ENCODE data around the gene ASB10.

Gene ASB10

DNA sequence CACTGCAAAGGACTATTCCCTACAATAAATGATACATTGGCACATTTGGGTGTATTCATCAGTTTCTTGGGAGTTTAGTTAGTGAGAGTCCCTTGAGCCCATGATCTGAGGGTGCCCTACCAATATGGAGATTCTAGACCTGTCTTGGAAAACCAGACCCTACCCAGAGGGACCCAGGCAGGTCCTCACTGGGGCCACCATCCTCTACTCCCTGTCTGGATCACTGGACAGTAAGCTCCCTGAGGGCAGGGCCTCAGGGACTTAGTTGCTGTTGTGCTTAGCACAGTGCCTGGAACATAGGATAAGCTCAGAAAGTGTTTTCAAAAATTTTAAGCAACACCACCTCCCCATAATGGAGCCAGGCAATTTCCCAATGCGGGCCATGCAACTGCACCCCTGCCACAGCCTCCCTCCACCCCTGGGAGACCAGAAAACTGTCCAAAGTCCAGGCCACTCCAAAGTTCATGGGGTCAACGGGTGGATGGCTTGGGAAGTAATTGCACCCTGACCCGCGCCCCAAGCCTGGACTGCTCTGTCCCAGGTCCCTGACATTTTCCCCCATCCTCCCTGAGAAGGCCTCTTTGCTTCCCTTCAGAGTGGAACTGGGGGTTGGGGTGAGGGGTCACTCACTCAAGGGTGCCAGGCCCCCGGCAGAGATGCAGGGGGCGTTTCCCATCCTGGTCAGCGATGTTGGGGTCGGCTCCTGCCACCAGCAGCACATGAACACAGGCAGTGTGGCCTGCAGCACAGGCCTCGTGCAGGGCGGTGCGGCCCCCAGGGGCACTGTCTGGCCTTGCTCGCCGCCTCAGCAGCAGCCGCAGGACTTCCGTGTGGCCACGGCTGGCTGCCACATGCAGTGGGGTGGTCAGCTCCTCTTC lies 1.0 kb downstream of the ASB10 start:
- no peak for DNase-seq

DNA sequence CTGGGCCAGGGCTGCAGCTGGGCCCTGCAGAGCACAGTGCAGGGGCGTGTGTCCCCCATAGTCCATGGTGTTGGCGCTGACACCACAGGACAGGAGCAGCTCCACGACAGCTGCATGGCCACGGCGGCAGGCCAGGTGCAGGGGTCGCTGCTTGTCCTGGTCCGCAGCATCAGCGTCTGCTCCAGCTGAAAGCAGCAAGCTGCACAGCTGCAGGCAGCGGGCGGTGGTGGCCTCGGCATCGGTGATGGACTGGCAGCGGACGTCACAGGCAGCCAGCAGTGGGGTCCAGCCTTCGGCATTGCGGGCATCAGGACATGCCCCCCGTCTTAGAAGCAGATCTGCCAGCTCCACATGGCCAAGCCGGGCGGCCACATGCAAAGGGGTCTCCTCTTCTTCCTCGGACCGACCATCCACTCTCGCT lies 6.0 kb downstream of the ASB10 start:
- DNase-seq, result no peak

DNA sequence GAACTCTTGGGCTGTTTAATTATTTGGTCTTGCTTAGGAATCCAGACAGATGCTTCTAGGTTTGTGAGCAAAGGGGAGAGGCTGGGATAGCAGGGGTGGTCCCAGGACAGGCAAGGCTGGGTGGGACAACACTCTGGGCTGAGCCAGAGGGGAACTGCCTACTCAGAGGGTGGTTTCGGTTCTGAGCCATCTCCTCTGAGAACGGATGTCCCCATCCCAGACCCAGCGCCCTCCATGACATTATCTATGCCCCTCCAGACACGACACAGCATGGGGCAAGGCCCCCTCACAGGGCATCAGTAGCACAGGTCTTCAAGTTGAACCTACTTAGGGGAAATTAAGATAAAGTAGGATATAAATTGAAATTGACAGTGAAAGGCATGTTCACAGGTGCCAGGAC lies 7.1 kb downstream of the ASB10 start:
- no peak for DNase-seq

DNA sequence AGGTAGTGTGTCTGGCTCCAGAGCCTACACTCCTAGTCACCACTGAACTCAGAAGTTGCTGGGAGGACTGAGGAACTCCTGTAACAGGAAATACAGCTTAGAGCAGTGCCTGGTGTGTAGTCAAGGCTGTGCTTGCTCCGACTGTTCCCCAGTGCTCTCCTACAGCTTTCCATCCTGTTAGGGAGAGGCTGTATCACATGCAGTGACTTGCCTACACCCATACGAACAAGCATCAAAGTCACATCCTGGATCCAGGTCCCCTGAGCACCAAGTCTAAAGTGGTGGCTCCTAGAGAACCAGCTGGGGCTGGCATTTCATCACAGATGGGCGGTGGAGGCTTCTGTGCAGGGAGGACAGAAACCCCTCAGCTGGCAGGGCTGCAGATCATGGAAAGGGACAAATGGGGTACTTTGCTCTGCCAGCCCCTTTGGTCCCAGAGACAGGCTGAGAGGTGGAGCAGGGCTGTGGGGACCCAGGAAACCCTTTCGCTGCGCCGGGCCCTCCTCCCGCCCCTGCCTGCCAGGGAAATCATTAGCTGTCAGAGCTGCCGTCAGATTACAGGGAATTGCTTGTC lies 7.7 kb downstream of the ASB10 start:
- no peak for DNase-seq

DNA sequence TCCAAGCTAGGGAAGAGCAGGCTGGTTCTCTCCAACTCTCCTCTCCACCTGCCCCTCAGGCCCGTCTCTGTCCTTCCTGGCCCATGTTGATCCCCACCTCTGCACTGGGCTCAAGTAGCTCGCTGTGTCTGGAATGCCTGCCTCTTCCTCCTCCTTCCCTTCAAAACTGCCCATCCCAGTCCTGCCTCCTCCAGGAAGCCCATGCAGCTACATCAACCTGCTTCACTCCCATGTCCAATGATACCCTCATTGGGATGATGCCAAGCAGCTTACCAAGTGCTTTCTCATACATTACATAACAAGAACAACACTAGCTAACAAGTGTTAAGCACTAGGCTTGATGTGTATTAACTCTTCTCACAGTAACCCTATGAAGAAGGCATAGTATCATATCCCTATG lies 8.2 kb downstream of the ASB10 start:
- DNase-seq, result no peak

DNA sequence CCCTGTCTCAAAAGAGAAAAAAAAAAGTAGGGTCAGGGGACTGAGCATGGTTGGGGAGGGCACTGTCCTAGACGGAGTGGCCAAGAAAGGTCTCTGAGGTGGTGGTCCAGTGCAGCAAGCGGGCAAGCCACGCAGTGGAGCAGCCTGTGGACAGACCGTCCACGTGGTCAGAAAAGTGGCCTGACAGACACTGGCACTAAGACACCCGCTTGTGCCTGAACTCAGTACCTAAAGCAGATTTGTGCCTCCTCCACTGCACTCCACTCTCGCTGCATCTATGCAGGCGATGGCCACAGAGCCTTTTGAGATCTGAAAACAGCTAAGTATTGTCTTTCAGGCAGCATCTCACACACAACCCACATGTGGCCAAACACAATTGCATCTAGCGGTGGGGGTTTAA lies 8.8 kb downstream of the ASB10 start:
- no peak for DNase-seq

DNA sequence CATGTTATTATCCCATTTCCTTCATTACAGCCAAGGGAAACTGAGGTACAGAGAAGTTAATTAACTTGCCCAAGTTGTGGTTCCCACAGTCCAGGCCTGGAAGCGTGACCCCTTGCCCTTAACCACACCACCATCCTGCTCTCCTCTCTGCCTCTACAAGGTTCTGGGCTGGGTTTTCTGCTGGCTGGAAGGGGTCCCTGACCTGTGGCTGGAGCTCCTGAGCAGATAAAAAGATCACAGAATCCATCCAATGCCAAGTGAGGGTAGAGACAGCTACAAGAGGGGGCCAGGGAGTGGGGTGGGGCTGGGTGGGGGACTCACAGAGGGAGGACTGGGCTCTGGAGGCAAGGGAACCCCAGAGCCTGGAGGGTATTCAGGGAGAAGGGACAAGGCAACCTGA lies 9.7 kb downstream of the ASB10 start:
- no peak for DNase-seq

DNA sequence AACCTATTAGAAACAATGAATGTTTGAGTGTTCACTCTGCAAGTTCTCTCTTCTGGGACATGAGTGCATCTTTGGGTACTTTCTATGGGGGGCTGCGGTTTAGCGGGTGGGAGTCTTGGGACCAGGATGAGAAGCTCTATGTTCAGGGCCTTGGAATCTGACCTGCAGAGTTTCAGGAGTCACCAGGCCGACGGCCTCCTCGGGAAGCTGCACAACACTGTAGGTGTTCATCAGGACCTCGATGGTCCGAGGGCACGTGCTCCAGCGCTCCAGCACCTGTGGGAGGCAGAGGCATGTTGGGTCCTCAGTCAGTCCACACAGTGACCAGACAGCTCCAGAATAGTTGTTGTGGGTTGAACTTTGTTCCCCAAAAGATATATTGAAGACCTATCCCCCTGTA lies 10.6 kb downstream of the ASB10 start:
- DNase-seq, result no peak

DNA sequence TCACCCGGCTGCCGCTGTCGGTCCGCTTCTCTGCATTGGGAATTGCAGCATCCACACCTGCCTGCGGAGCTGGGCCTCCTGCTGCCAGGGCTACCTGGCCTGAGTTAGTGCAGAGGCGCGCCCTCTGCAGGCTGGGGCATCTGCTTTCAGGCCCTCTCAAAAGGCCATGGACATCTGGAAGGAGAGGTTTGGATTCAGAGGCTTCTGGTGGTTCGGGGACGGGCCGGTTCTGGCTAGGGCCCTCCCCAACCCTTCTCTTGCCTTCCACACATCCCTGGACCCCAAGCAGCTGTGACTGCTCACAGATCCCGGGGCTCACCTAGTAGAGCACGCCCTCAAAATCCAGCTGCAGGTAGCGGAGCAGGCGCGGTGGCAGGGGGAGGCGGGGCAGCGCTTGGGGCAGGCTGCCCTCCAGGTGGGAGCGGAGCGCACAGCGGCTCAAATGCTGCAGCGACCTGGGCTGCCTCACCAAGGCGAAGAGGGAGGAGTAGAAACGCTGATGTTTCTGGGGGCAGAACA lies 11.2 kb downstream of the ASB10 start:
- DNase-seq, result peak in 1 of 2 experiments; percentile 18

DNA sequence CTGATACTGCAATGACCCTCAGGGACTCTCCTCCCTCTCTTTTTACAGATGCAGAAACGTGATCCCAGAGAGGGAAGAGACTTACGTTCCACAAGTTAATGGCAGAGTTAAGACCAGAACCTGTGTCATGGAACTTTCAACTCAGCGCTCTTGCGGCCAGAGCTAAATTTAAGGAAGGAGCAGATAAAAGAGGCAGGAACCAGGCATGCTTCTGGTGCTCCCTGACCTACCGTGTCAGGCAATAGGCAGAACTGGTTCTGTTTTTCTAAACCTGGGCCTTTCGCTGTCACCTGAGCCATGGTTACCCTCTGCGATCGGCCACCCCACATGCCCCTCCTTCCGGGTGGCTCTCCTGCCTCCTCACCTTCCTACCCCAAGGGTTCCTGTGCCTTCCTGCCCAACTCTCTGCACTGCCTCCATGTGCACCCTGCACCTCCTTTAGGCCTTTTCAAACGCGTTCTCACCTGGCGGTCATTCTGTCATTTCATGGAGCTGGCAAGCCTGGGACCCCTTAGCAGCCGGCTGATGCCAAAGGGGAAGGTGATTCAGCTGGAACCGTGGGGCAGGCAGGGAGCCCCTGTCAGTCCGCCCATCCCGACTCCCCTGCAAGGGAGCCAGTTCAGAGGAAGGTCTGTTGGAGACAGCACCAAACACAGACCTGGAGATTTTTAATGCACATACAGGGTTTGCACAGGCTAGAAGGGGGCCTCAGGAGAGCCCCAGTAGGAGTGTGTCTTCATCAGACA lies 11.8 kb downstream of the ASB10 start:
- DNase-seq, result no peak

DNA sequence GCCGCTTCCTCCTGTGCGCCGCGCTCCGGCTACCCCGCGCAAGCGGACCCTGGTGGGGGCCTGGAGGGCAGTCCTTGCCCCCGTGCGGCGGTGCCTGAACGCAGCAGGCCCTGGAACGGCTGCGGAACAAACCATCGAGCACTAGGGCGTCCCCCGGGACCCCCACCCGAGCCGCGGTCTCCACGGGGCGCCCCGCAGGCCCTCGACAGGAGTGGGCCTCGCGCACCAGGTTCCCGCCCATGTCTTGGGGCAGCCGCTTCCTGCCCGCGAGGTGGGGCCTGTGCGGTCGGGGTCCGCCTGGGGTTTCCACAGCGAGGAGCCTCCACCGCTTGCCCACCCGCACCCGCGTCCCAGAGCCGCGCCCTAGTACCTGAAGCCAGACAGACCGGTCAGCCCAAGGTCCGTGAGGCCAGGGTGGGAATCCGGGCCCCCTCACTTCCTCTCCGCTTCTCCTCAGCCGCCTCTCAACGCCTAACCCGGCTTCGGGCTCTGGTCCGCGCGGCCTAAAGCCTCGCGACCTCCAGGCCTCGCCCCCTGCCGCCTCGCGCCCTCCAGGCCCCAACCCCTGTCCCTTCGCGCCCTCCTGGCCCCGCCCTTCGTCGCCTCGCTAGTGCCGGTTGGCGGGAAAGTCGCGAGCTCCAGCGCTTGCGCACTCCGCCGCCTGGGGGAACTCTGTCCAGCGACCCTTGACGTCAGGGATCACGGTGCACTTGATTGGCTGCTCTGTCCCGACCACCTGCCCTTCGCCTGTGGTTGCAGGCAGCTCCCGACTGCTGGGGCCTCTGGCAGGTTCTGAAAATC lies 12.6 kb downstream of the ASB10 start:
- peak; percentile 75 to 90 for DNase-seq

DNA sequence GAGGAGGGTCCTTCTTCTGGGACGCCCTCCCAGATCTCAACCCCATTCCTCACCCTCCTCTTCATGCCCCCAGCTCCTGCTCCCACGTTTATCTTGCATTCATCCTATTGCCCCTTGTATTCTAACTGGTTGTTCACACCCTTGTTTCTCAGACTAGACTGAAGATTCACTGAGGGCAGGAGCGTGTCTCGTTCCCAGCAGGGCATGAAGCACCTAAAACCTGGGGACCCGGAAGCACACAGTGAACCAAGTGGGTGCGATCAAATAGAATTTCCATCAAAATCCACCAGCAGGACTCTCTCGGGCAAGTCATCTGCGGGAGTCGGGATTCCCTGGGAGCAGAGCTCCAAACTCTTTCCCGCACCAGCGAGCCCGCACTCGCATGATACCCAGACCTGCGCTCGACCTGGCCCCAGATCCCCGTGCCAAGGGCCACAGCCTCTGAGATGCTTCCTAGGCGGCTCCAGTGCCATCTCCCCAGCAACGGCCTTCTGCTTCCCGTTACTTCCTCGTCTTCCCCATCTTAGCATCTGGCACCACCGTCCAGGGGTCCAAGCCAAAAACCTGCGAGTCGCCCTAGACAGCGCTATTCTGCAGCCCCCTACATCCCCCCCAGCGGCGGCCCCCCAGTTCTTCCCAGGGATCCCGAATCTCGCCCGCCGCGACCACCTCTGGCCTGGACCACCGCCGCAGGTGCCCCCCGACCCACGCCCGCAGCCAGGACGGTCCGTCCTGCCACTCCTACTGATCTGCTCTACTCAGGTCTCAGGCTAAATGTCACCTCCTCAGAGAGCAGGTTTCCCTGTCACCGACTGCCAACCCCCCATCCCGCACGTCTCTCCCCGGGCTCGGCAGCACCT lies 13.4 kb downstream of the ASB10 start:
- no peak for DNase-seq

DNA sequence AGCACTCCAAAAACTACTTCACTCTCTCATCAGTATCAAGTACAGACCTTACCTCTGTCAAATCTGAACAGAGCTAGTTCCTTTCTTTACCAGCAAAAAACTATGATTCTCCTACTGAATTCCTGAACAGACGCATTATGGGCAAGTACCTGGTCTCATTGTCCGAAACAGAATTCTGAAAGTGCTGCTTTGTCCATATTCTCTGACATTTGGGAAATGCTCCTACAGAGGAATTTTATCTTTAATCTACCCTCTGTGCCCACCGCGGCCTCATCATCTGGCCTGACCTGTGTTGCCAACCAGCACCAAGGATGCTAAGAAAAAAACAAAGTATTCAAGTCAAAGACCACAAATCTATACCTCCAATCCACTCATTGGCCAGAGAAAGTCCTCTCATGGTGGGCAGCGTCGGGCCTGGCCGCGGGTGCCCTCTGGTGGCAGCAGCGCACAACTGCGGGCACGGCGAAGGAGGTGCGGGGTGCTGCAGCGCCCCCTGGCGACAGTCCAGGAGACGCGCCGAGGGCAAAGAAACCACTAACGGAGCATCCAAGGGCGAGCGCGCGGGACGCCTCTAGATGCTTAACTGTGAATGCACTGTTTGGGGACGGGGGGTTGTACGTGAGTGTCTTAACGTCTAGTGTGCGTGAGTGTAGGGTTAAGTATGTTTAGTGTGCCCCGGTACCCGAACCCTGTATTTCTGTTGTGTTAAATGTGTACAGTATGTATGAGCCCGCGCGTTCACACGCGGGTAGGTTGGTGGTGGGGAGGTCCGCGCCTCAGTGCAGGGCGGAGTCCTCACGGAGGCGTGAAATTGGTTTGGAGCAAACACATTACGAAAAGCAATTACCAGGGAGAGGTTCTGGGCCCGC lies 14.5 kb downstream of the ASB10 start:
- DNase-seq, result peak; percentile 61 to 85

DNA sequence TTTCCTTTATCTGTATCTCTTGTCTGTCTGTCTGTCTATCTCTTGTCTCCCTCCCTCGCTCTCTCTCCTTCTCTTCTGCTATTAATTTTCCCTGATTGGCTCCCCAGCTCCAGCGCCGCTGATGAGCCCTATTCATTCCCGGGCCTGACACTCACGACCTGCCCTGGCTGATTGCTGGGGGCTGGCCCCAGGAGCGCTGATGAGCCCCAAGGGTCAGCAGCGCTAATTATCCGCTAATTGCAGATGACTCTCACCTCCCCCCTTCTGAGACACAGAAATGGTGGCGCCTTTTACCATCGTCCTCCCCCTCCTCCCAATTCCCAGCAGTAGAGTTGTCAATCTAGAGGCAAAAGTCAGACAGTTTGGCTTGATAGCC lies 18.3 kb downstream of the ASB10 start:
- DNase-seq, result no peak

DNA sequence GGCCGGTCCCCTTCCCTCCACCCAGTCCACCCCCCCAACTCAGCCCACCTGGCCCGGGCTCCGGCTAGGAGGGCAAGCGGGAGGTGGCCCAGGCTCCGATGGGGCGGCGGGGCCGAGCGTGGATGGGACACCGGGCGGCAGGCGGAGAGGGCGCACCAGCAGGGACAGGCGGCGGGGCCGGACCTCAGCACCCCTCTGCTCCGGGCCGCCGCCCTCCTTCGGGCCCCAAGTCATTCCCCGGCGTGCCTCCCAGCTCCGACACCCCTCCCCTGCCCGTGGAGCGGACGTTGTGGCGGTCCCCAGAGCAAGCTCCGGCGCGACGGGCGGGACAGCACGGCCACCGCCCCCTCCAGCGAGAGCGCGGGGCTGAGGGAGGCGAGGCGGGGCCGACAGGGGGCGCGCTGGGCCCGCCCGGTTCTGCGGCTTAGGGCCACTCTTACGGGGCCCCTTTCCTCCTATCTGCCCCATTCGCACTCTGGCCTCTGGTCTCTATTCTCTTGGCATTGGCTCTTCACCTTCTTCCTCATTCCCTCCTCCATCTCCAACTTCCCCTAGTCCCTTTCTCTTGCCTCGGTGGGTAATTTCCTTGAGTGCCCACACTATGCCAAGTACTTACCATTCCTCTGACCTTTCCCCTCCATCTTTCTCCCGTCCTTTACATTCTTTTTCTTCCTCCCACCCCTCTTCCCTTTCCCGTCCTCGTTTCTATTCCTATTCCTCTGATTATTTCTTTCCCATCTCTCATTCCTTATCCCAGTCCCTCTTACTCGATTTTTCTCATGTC lies 18.9 kb downstream of the ASB10 start:
- peak in 1 of 2 experiments; percentile 60 for DNase-seq

DNA sequence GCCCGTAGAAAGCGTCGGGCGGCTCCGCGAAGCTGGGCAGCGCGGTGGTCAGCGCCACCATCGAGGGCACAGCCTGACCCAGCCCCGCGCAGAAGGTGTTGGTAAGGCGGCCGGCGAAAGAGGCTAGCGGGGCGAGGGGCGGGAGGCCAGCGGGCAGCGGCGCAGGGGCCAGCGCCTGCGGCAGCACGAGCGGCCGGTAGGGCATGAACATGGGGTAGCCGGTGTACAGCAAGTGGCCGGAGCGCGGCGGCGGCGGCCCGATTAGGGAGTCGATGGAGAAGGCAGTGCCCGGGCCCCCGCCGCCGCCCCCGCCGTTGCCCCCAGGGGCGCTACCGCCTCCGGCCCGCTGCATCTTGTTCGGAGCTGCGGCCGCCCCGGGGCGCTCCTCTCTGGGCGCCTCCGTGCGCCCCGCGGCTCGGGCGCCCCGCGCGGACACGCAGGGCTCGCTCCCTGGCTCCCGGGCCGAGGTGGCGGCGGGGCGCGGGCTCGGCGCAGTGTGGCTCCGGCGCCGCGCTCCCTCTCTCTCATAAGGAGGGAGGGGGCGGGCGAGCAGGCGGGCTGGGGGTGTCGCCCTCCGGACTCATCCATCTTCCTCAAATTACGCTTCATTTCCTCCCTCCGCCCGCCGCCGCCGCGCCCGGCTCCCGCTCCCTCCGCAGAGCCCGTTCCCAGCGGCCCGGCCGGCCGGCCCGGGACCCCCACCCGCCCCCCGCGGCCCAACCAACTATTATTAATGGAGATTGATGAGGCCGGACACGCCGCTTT lies 19.7 kb downstream of the ASB10 start, which contains the start of gene GBX1:
Gene GBX1 (minus strand): TSS at position 498 of the 765 bp plus-strand sequence. CDS start 146 bp downstream, at position 352.
- DNase-seq, result peak in 1 of 2 experiments; percentile 50

DNA sequence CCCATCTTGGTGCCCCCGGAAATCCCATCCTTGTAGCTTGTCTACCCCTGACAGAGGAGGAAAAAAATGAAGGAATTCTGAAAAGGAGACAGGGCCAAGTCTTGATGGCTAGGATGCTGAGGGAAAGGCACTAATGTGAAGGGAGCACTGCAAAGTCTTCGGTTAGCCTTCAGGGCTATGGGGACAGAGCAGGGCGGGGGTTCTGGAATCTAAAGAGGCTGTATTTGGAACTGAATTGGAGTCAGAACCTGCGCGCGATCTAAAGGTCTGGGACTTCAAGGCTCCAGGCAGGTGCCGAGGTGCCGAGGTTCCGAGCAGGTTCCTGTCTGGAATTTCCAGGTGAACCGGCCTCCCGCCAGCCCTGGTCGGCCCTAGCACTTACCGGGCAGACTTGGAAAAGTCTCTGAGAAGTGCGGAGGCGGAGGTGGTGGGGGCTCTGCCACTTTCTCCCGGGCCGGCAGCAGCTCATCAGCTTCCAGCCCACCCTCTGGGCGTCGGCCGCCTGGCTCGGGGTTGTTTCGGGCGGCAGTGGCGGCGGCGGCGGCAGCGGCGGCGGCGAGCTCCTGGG lies 20.3 kb downstream of the ASB10 start:
- DNase-seq, result no peak

DNA sequence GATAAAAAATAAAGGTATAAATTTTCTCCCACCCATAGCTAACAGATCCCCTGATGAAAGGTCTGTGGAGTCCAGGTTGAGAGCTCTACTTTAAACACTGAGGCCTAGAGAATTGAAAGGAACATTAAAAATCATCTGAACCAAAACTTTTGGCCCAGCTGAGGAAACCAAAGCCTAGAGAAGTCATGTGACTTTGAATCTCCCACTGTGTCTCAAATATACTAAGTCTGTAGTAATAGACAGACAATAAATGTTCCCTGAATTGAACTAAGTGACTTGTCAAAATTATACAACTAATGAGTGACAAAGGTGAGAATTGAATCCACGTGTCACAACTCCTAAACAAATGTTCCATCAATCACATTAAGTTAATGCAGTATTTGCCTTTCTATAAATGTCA lies 25.3 kb downstream of the ASB10 start:
- no peak for DNase-seq
